H1 (cell line): ENCODE data around the gene SMARCA2. TPM values are rescaled to one million over a fixed set of nuclear protein-coding genes. Genes with fewer than 3 reads are reported as not detected.

ENCODE experiments used
- CTCF ChIA-PET: fragments of 300-600 bp; sonication (Branson Sonifier 250); formaldehyde crosslinking; loops from one replicate; lab custom pipeline; 2021; ENCODE audit not compliant: partially characterized antibody; lab: Charles Lee
- POLR2A ChIA-PET: fragments of 300-600 bp; sonication (Branson Sonifier 250); formaldehyde crosslinking; loops from one replicate; lab custom pipeline; 2021; ENCODE audit warnings: inconsistent platforms; ENCODE audit not compliant: partially characterized antibody; lab: Charles Lee
- DNase-seq, 2 experiments: peaks; one replicate each; pipeline versions ENCODE4 v3.0.0 to v3.0.0-alpha.2; 2010 to 2022; ENCODE audit warnings: low spot score in 2 of 2, low read depth in 1 of 2, mixed read lengths in 1 of 2
- FAIRE-seq: peaks from 2 replicates; lab custom pipeline; 2011; peaks lifted over from hg19 to GRCh38; lab: Jason Lieb, UNC
- H2AFZ ChIP-seq: 2 replicates; pipeline ENCODE4 v1.8.1; 2012; ENCODE audit warnings: low read length, inconsistent platforms
- H2AK5ac ChIP-seq: 2 replicates; pipeline ENCODE4 v1.6.1; 2013; ENCODE audit warnings: low read depth, low read length
- H2BK120ac ChIP-seq: replicated peaks from 2 replicates; pipeline ENCODE3; 2013; ENCODE audit warnings: low read depth, low read length, inconsistent platforms
- H2BK12ac ChIP-seq: 2 replicates; pipeline ENCODE4 v1.6.1; 2013; ENCODE audit warnings: low read depth, low read length
- H2BK15ac ChIP-seq: 2 replicates; pipeline ENCODE4 v1.6.1; 2013; ENCODE audit warnings: low read length
- H2BK20ac ChIP-seq: 2 replicates; pipeline ENCODE4 v1.6.1; 2013; ENCODE audit warnings: low read length
- H2BK5ac ChIP-seq: 2 replicates; pipeline ENCODE4 v1.6.1; 2013; ENCODE audit warnings: low read depth, low read length
- H3K14ac ChIP-seq: 2 replicates; pipeline ENCODE4 v1.6.1; 2013; ENCODE audit warnings: inconsistent platforms; ENCODE audit not compliant: insufficient read length
- H3K18ac ChIP-seq: 2 replicates; pipeline ENCODE4 v1.6.1; 2013; ENCODE audit warnings: low read length; ENCODE audit errors: extremely low read depth
- H3K23ac ChIP-seq: 2 replicates; pipeline ENCODE4 v1.6.1; 2013; ENCODE audit warnings: inconsistent platforms; ENCODE audit not compliant: insufficient read length
- H3K23me2 ChIP-seq: 2 replicates; pipeline ENCODE4 v1.6.1; 2013; ENCODE audit warnings: low read depth, low read length
- H3K27ac ChIP-seq: 2 replicates; pipeline ENCODE4 v1.6.1; 2011; ENCODE audit warnings: low read depth, low read length, inconsistent platforms
- H3K27me3 ChIP-seq, 4 experiments: replicated peaks in 1 of 4; 1 replicate in 1 of 4; 2 replicates in 3 of 4; pipeline versions ENCODE4 v1.6.1 to v1.8.1; 2011 to 2013; ENCODE audit warnings: low read length in 3 of 4, mild to moderate bottlenecking in 3 of 4, inconsistent platforms in 2 of 4, mixed read lengths in 2 of 4, moderate library complexity in 1 of 4; ENCODE audit not compliant: control insufficient read depth in 3 of 4, insufficient read depth in 3 of 4; ENCODE audit errors: extremely low read depth in 1 of 4
- H3K36me3 ChIP-seq, 4 experiments: 2 replicates each; pipeline versions ENCODE4 v1.6.1 to v1.8.1; 2011 to 2013; ENCODE audit warnings: mild to moderate bottlenecking in 4 of 4, low read length in 3 of 4, moderate library complexity in 2 of 4, control low read depth in 1 of 4, inconsistent platforms in 1 of 4; ENCODE audit not compliant: insufficient read depth in 4 of 4, control insufficient read depth in 2 of 4
- H3K4ac ChIP-seq: replicated peaks from 2 replicates; pipeline ENCODE3; 2013; ENCODE audit warnings: low read length, low read depth, mixed read lengths, inconsistent platforms; ENCODE audit not compliant: insufficient read length
- H3K4me1 ChIP-seq, 4 experiments: replicated peaks in 1 of 4; 1 replicate in 1 of 4; 2 replicates in 3 of 4; pipeline versions ENCODE4 v1.6.1 to v1.8.1; 2011 to 2013; ENCODE audit warnings: low read length in 3 of 4, inconsistent platforms in 2 of 4, mixed read lengths in 1 of 4; ENCODE audit not compliant: insufficient read depth in 4 of 4, control insufficient read depth in 3 of 4
- H3K4me2 ChIP-seq, 2 experiments: 2 replicates each; pipeline versions ENCODE4 v1.6.1 to v1.8.1; 2011 to 2013; ENCODE audit warnings: low read depth in 2 of 2, low read length in 2 of 2, control low read depth in 1 of 2, inconsistent platforms in 1 of 2, mild to moderate bottlenecking in 1 of 2; ENCODE audit not compliant: insufficient read depth in 1 of 2
- H3K4me3 ChIP-seq, 4 experiments: fragments of 200-600, 300-600 bp in 1 of 4; sonication (generic), shearing (Covaris generic), sonication (Bioruptor Twin) in 1 of 4; 2 replicates each; pipeline versions ENCODE4 v1.5.1 to v1.8.1; 2011 to 2016; ENCODE audit warnings: low read length in 4 of 4, low read depth in 3 of 4, control low read depth in 2 of 4, inconsistent platforms in 2 of 4, mild to moderate bottlenecking in 2 of 4, mixed read lengths in 1 of 4, moderate library complexity in 1 of 4; ENCODE audit not compliant: insufficient read depth in 2 of 4; ENCODE audit errors: extremely low read depth in 1 of 4
- H3K56ac ChIP-seq: replicated peaks from 2 replicates; pipeline ENCODE3; 2013; ENCODE audit warnings: low read depth, mild to moderate bottlenecking, mixed read lengths, low read length, inconsistent platforms; ENCODE audit not compliant: insufficient read length
- H3K79me1 ChIP-seq: 2 replicates; pipeline ENCODE4 v1.6.1; 2013; ENCODE audit warnings: low read depth, low read length, control low read depth
- H3K79me2 ChIP-seq, 2 experiments: 2 replicates each; pipeline versions ENCODE4 v1.6.1 to v1.8.1; 2012 to 2013; ENCODE audit warnings: low read length in 2 of 2, mild to moderate bottlenecking in 2 of 2, inconsistent platforms in 1 of 2; ENCODE audit not compliant: insufficient read depth in 2 of 2, control insufficient read depth in 1 of 2
- H3K9ac ChIP-seq, 4 experiments: replicated peaks in 1 of 4; 1 replicate in 1 of 4; 2 replicates in 3 of 4; pipeline versions ENCODE4 v1.6.1 to v1.8.1; 2011 to 2013; ENCODE audit warnings: low read depth in 3 of 4, low read length in 3 of 4, control low read depth in 2 of 4, mild to moderate bottlenecking in 2 of 4, moderate library complexity in 2 of 4, inconsistent platforms in 1 of 4; ENCODE audit errors: extremely low read depth in 1 of 4
- H3K9me3 ChIP-seq, 2 experiments: 2 replicates each; pipeline versions ENCODE4 v1.6.1 to v1.8.1; 2012 to 2013; ENCODE audit warnings: mild to moderate bottlenecking in 2 of 2, moderate library complexity in 2 of 2, control low read depth in 1 of 2, inconsistent platforms in 1 of 2, low read depth in 1 of 2, low read length in 1 of 2, mixed read lengths in 1 of 2; ENCODE audit not compliant: insufficient read depth in 2 of 2
- H4K20me1 ChIP-seq, 2 experiments: replicated peaks in 1 of 2; 2 replicates each; pipeline versions ENCODE3 to v1.8.1; 2011 to 2013; ENCODE audit warnings: inconsistent platforms in 2 of 2, low read length in 2 of 2, mild to moderate bottlenecking in 1 of 2; ENCODE audit not compliant: insufficient read depth in 2 of 2, control insufficient read depth in 1 of 2
- H4K5ac ChIP-seq: 2 replicates; pipeline ENCODE4 v1.6.1; 2013; ENCODE audit warnings: low read length, low read depth, mixed read lengths, inconsistent platforms; ENCODE audit not compliant: insufficient read length
- H4K8ac ChIP-seq: 2 replicates; pipeline ENCODE4 v1.8.0; 2013; ENCODE audit warnings: mild to moderate bottlenecking, moderate library complexity, low read length, inconsistent platforms; ENCODE audit not compliant: insufficient read depth; ENCODE audit errors: extremely low read depth
- H4K91ac ChIP-seq: replicated peaks from 2 replicates; pipeline ENCODE3; 2013; ENCODE audit warnings: low read length, mixed read lengths, inconsistent platforms; ENCODE audit not compliant: insufficient read length
- EZH2 ChIP-seq: fragments of 200-600 bp; sonication (generic); IDR thresholded peaks from 2 replicates; pipeline ENCODE4 v1.7.1; 2012; ENCODE audit warnings: low read depth, mild to moderate bottlenecking, moderate library complexity, low read length, inconsistent platforms; ENCODE audit not compliant: severe bottlenecking
- MAX ChIP-seq: IDR thresholded peaks from 2 replicates; pipeline ENCODE4 v1.6.1; 2012; ENCODE audit warnings: inconsistent platforms
- WGBS, 2 experiments: shearing (Covaris generic) in 1 of 2; methylation state at CpG; one replicate each; pipeline versions ENCODE4 v1.1.6 to v1.1.7; 2013 to 2015; ENCODE audit warnings: low lambda C conversion rate in 2 of 2, mixed read lengths in 2 of 2, inconsistent platforms in 1 of 2, low coverage in 1 of 2, missing lambda C conversion rate in 1 of 2; ENCODE audit not compliant: insufficient replicate concordance in 2 of 2, insufficient coverage in 1 of 2, insufficient read length in 1 of 2; ENCODE audit errors: extremely low coverage in 1 of 2, missing lambda C conversion rate in 1 of 2; 5-methylcytosine and 5-hydroxymethylcytosine counted together
- polyA plus RNA-seq, 7 experiments: library from polyadenylated mRNA; depleted of rRNA in 3 of 7; stranded (reverse) in 5 of 7; unstranded in 2 of 7; fragments of >200 nt in 5 of 7; fragments of 200-250 nt in 2 of 7; gene quantifications; 1 replicate in 5 of 7; 2 replicates in 1 of 7; 4 replicates in 1 of 7; pipeline versions ENCODE4 v1.2.1 to v1.2.3, GENCODE V29; 2011 to 2013; ENCODE audit warnings: missing spikeins in 2 of 7, mixed read lengths in 2 of 7
- total RNA-seq: library from RNA; stranded (reverse); fragmentation: NEBNext Ultra II Directional; extraction: Animal tissue kit (Norgen Biotek cat#: 25700); gene quantifications from 2 replicates; pipeline ENCODE4 v1.2.1, GENCODE V29; 2021

The SMARCA2 gene
- total and polyA plus RNA-seq, 2 of the 8 experiments (the other 6 are each of a cell fraction or from before 2014, with no cell fraction given): 6.3 to 21.7 TPM

GRCh38 chr9:2086971-2087370 is 71.8 kb downstream of the SMARCA2 start:
- H3K36me3 ChIP-seq: no peaks in the 10 kb centered on the region
- FAIRE-seq: no peak
- H4K8ac ChIP-seq: no peak overlapping the region
- H3K27me3 ChIP-seq: no peaks in the 10 kb centered on the region
- no peak overlapping the region for H3K18ac ChIP-seq
- H3K4me3 ChIP-seq: no peak overlapping the region
- no peak for DNase-seq
- H2BK120ac ChIP-seq: no peak overlapping the region
- H3K23ac ChIP-seq: no peak overlapping the region
- no peak overlapping the region for H3K27ac ChIP-seq
- no peak overlapping the region for H2AK5ac ChIP-seq
- H2BK5ac ChIP-seq: no peak overlapping the region
- no peaks in the 10 kb centered on the region for H3K4me1 ChIP-seq
- no peaks in the 10 kb centered on the region; the same call in 1 of the 2 replicates for H3K23me2 ChIP-seq
- H4K91ac ChIP-seq: no peak overlapping the region
- no peak overlapping the region for H3K4ac ChIP-seq
- no peak overlapping the region for H2BK20ac ChIP-seq
- CTCF ChIA-PET: interaction anchor here (0.6 to 3.5 kb wide), 34 partner anchors 10 to 1228 kb away, joined by 3 to 22 read pairs (median 4); no protein-coding TSS in a partner anchor
- no peak overlapping the region for H3K9ac ChIP-seq
- H3K14ac ChIP-seq: no peak overlapping the region
- no peak overlapping the region for H2BK12ac ChIP-seq
- H3K9me3 ChIP-seq: no peaks in the 10 kb centered on the region
- H3K79me1 ChIP-seq: no peaks in the 10 kb centered on the region
- no peak overlapping the region for H4K5ac ChIP-seq
- WGBS, 2 experiments: 91% methylated on average over 3 of the region's 3 CpGs; no CpG with 5 or more reads in 1 of the 2 experiments
- no peak overlapping the region for H2BK15ac ChIP-seq
- H3K4me2 ChIP-seq: no peak overlapping the region
- no peaks in the 10 kb centered on the region for H4K20me1 ChIP-seq
- no peak overlapping the region for H2AFZ ChIP-seq
- POLR2A ChIA-PET: interaction anchor here (0.6 kb wide), 1 partner anchor 525 kb away, joined by 4 read pairs; no protein-coding TSS in a partner anchor
- H3K56ac ChIP-seq: no peak overlapping the region
- no peaks in the 10 kb centered on the region for H3K79me2 ChIP-seq
- TF ChIP-seq MAX (no peak), EZH2 (no peak)
